Epithelial cell of esophagus (primary cell): Measurements from ENCODE around the gene SEPTIN12.

ENCODE experiments used
- DNase-seq: peaks from one replicate; pipeline ENCODE4 v3.0.0; 2010; ENCODE audit warnings: low read depth
- H3K4me3 ChIP-seq: 2 replicates; pipeline ENCODE4 v1.5.1; 2011; ENCODE audit warnings: mild to moderate bottlenecking, low read length, control low read depth
- TF ChIP-seq, protein P1 (sequence below): IDR thresholded peaks from 2 replicates; pipeline ENCODE4 v1.5.1; 2011; ENCODE audit warnings: low read depth, mild to moderate bottlenecking, low read length, control low read depth, inconsistent platforms; ENCODE audit not compliant: insufficient read depth; ENCODE audit errors: missing control alignments

The SEPTIN12 gene

DNA sequence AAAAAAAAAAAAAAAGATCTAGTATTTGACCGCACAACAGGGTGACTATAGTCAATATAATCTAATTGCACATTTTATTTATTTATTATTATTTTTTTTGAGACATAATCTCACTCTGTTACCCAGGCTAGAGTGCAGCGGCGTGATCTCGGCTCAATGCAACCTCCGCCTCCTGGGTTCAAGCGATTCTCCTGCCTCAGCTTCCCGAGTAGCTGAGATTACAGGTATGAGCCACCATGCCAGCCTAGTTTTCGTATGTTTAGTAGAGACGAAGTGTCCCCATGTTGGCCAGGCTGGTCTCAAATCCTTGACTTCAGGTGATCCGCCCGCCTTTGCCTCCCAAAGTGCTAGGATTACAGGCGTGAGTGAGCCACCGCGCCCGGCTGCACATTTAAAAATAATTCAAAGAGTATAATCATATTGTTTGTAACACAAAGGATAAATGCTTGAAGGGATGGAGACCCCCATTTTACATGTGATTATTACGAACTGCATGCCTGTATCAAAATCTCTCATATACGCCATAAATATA is 54.9 kb downstream of the SEPTIN12 start:
- TF ChIP-seq, protein P1, sequence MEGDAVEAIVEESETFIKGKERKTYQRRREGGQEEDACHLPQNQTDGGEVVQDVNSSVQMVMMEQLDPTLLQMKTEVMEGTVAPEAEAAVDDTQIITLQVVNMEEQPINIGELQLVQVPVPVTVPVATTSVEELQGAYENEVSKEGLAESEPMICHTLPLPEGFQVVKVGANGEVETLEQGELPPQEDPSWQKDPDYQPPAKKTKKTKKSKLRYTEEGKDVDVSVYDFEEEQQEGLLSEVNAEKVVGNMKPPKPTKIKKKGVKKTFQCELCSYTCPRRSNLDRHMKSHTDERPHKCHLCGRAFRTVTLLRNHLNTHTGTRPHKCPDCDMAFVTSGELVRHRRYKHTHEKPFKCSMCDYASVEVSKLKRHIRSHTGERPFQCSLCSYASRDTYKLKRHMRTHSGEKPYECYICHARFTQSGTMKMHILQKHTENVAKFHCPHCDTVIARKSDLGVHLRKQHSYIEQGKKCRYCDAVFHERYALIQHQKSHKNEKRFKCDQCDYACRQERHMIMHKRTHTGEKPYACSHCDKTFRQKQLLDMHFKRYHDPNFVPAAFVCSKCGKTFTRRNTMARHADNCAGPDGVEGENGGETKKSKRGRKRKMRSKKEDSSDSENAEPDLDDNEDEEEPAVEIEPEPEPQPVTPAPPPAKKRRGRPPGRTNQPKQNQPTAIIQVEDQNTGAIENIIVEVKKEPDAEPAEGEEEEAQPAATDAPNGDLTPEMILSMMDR: no peak
- DNase-seq: no peak
- peak overlapping the region; percentile 84 for H3K4me3 ChIP-seq

DNA sequence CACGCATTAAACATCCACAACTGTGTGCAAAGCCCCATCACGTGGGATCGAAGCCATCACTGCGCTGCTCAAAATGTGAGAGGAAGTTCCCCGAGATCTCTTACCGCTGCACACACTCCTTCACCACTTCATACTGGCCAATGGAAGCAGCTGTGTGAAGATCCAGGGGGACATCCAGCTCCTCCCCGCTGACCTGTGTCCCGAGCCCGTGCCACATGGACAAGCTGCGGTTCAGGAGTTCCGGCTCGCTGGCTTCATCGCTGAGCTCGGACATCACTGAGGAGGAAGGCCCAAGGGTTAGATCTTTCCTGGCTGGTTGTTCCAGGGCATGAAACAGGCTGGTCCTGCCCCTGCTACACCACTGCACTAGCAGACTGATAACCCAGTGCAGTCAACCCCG is 58.3 kb downstream of the SEPTIN12 start:
- TF ChIP-seq, protein P1: no peak
- H3K4me3 ChIP-seq: no peak overlapping the region
- no peak for DNase-seq

DNA sequence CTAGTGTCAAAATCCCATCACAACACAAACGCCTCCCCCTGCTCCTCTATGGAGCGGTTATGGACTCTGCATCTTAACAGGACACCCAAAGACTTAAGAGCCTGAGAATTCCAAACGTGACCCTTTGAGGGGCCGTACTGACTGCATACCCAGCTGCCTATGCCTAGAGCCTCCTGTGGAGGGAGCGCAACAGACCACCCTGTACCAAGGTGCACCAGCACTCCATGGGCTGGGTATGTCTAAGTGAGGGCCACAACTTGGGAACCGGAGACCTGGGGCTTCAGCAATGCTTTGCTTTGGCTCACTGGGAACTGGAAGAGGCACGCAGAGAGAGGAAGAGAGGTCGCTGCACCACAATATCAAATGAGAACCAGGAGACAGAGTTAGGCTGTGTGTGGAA is 59.5 kb downstream of the SEPTIN12 start:
- TF ChIP-seq, protein P1: no peak
- DNase-seq: no peak
- H3K4me3 ChIP-seq: no peak overlapping the region
